GM19238 (cell line): Measurements from ENCODE around the gene COL5A1.

Experiments
- DNase-seq: peaks from one replicate; pipeline ENCODE4 v3.0.0; 2011; ENCODE audit warnings: low spot score; ENCODE audit not compliant: insufficient read length

Gene COL5A1

GRCh38 chr9:134625361-134626068 lies 16.1 kb upstream of the COL5A1 start:
- no peak for DNase-seq

GRCh38 chr9:134626069-134626423 lies 15.6 kb upstream of the COL5A1 start:
- DNase-seq: no peak

GRCh38 chr9:134626571-134627416 lies 14.8 kb upstream of the COL5A1 start:
- DNase-seq: no peak

GRCh38 chr9:134627417-134628353 lies 13.9 kb upstream of the COL5A1 start:
- no peak for DNase-seq

- no peak for DNase-seq
Observed at GRCh38 chr9:134628354-134628736, 13.3 kb upstream of the COL5A1 start.

- no peak for DNase-seq
Observed at GRCh38 chr9:134629061-134629585, 12.5 kb upstream of the COL5A1 start.

GRCh38 chr9:134629586-134630392 lies 11.8 kb upstream of the COL5A1 start:
- DNase-seq: no peak

- DNase-seq: no peak
Observed at GRCh38 chr9:134630393-134630790, 11.2 kb upstream of the COL5A1 start.

- no peak for DNase-seq
Observed at GRCh38 chr9:134630861-134631260, 10.7 kb upstream of the COL5A1 start.

- DNase-seq: no peak
Observed at GRCh38 chr9:134631881-134632280, 9.7 kb upstream of the COL5A1 start.

GRCh38 chr9:134632329-134632728 lies 9.3 kb upstream of the COL5A1 start:
- DNase-seq: no peak

GRCh38 chr9:134633362-134634142 lies 8.1 kb upstream of the COL5A1 start:
- DNase-seq: no peak

- no peak for DNase-seq
Observed at GRCh38 chr9:134634176-134634575, 7.4 kb upstream of the COL5A1 start.

- no peak for DNase-seq
Observed at GRCh38 chr9:134634667-134635230, 6.9 kb upstream of the COL5A1 start.

- DNase-seq: no peak
Observed at GRCh38 chr9:134635351-134636148, 6.1 kb upstream of the COL5A1 start.

- no peak for DNase-seq
Observed at GRCh38 chr9:134636149-134636507, 5.5 kb upstream of the COL5A1 start.

GRCh38 chr9:134637241-134637640 lies 4.4 kb upstream of the COL5A1 start:
- no peak for DNase-seq

GRCh38 chr9:134637696-134638501 lies 3.7 kb upstream of the COL5A1 start:
- no peak for DNase-seq
